Vagina (tissue), 2 donors: Measurements from ENCODE around the gene ESR1.

Source experiments
- POLR2A ChIP-seq, 2 donors: fragments of 450-650 bp; IDR thresholded peaks; one replicate each; pipeline ENCODE4 v1.6.1; 2017; ENCODE audit warnings: antibody characterized with exemption in 2 of 2, mild to moderate bottlenecking in 2 of 2, moderate library complexity in 2 of 2
- TF ChIP-seq, protein P1 (sequence below), 3 experiments: fragments of 450-650 bp in 2 of 3; fragments of 200-600 bp in 1 of 3; sonication (generic) in 1 of 3; IDR thresholded peaks; one replicate each; pipeline ENCODE4 v1.5.1; 2017 to 2019; ENCODE audit warnings: antibody characterized with exemption in 3 of 3, mild to moderate bottlenecking in 2 of 3, moderate library complexity in 2 of 3

DNA sequence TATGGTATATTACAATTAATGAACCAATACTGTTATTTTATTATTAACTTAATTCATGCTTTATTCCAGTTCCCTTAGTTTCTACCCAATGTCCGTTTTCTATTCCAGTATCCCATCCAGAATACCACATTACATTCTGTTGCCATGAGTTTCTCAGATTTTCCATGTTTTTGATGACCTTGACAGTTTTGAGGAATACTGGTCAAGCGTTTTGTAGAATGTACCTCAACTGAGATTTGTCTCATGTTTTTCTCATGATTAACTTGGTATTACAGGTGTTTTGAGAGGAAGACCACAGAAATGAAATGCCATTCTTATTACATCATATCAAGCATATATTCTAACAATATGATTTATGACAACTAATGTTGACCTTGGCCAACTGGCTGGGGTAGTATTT lies 23.8 kb upstream of the ESR1 start:
- TF ChIP-seq, protein P1, sequence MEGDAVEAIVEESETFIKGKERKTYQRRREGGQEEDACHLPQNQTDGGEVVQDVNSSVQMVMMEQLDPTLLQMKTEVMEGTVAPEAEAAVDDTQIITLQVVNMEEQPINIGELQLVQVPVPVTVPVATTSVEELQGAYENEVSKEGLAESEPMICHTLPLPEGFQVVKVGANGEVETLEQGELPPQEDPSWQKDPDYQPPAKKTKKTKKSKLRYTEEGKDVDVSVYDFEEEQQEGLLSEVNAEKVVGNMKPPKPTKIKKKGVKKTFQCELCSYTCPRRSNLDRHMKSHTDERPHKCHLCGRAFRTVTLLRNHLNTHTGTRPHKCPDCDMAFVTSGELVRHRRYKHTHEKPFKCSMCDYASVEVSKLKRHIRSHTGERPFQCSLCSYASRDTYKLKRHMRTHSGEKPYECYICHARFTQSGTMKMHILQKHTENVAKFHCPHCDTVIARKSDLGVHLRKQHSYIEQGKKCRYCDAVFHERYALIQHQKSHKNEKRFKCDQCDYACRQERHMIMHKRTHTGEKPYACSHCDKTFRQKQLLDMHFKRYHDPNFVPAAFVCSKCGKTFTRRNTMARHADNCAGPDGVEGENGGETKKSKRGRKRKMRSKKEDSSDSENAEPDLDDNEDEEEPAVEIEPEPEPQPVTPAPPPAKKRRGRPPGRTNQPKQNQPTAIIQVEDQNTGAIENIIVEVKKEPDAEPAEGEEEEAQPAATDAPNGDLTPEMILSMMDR (IDR thresholded peaks at IDR 0.05) = no peak
- TF ChIP-seq POLR2A (IDR thresholded peaks at IDR 0.05) = no peak
